Left hindlimb (tissue), 1 donor: ENCODE measurements around the gene PCAT7.
"Not testable (repeated sequence)": the region's sequence is repeated elsewhere in the genome, so short reads cannot be mapped to it uniquely, and the experiment has no call there.

ENCODE experiments used
- DNase-seq: peaks from one replicate; pipeline ENCODE4 v3.0.0-alpha.2; 2018

Gene PCAT7

GRCh38 chr9:94554439-94555331 is at the start of gene PCAT7:
PCAT7 (plus strand) TSS chr9:94555083.
- DNase-seq: no peak

GRCh38 chr9:94506370-94506769 is 48.5 kb upstream of the PCAT7 start:
- DNase-seq: not testable (repeated sequence)

- DNase-seq: no peak
These were observed 47.2 kb upstream of the PCAT7 start for GRCh38 chr9:94507531-94508258.

- no peak for DNase-seq
These were observed 43.5 kb upstream of the PCAT7 start for GRCh38 chr9:94511134-94511954.

- DNase-seq: no peak
These were observed 43.0 kb upstream of the PCAT7 start for GRCh38 chr9:94511955-94512265.

- no peak for DNase-seq
These were observed 40.2 kb upstream of the PCAT7 start for GRCh38 chr9:94514722-94515121.

- no peak for DNase-seq
These were observed 37.6 kb upstream of the PCAT7 start for GRCh38 chr9:94517254-94517653.

GRCh38 chr9:94525396-94526035 is 29.4 kb upstream of the PCAT7 start:
- DNase-seq: no peak

- no peak for DNase-seq
These were observed 28.6 kb upstream of the PCAT7 start for GRCh38 chr9:94526271-94526670.

GRCh38 chr9:94526951-94527350 is 27.9 kb upstream of the PCAT7 start:
- DNase-seq: no peak

GRCh38 chr9:94528886-94529285 is 26.0 kb upstream of the PCAT7 start:
- no peak for DNase-seq

GRCh38 chr9:94533155-94533554 is 21.7 kb upstream of the PCAT7 start:
- no peak for DNase-seq

- no peak for DNase-seq
These were observed 21.3 kb upstream of the PCAT7 start for GRCh38 chr9:94533601-94534000.

GRCh38 chr9:94534901-94535300 is 20.0 kb upstream of the PCAT7 start:
- no peak for DNase-seq

- DNase-seq: no peak
These were observed 16.0 kb upstream of the PCAT7 start for GRCh38 chr9:94538908-94539307.

- not testable (repeated sequence) for DNase-seq
These were observed 10.5 kb upstream of the PCAT7 start for GRCh38 chr9:94544335-94544734.

- DNase-seq: no peak
These were observed 8.9 kb upstream of the PCAT7 start for GRCh38 chr9:94545940-94546339.

- no peak for DNase-seq
These were observed 1.6 kb upstream of the PCAT7 start for GRCh38 chr9:94553029-94553938.

GRCh38 chr9:94554078-94554438 is 825 bp upstream of the PCAT7 start:
- DNase-seq: no peak

GRCh38 chr9:94557376-94557775 is 2.5 kb downstream of the PCAT7 start:
- no peak for DNase-seq

- no peak for DNase-seq
These were observed 5.4 kb downstream of the PCAT7 start for GRCh38 chr9:94560237-94560636.

GRCh38 chr9:94563548-94563947 is 8.7 kb downstream of the PCAT7 start:
- DNase-seq: no peak
